ENCODE results near the gene OTUD7B.

- no peak for TF ChIP-seq POLR2A (IDR thresholded peaks at IDR 0.05; ENCODE audit: low read depth, low read length)
- TF ChIP-seq TAF1 (IDR thresholded peaks at IDR 0.05; ENCODE audit: borderline replicate concordance, low read depth, low read length), result no peak
- TF ChIP-seq POLR2AphosphoS5 (IDR thresholded peaks at IDR 0.05; ENCODE audit: low read depth, low read length), result no peak
Measured at GRCh38 chr1:149931212-149931790, 79.2 kb downstream of the OTUD7B start.
